ENCODE measurements around the gene ZBTB7B. TPM values are rescaled to one million over a fixed set of nuclear protein-coding genes. Genes with fewer than 3 reads are reported as not detected.

Gene ZBTB7B
- total and polyA plus RNA-seq, 9 of the 15 experiments (the other 6 are each of a cell fraction or from before 2014, with no cell fraction given): 0.04 to 46.5 (median 15.2) TPM

DNA sequence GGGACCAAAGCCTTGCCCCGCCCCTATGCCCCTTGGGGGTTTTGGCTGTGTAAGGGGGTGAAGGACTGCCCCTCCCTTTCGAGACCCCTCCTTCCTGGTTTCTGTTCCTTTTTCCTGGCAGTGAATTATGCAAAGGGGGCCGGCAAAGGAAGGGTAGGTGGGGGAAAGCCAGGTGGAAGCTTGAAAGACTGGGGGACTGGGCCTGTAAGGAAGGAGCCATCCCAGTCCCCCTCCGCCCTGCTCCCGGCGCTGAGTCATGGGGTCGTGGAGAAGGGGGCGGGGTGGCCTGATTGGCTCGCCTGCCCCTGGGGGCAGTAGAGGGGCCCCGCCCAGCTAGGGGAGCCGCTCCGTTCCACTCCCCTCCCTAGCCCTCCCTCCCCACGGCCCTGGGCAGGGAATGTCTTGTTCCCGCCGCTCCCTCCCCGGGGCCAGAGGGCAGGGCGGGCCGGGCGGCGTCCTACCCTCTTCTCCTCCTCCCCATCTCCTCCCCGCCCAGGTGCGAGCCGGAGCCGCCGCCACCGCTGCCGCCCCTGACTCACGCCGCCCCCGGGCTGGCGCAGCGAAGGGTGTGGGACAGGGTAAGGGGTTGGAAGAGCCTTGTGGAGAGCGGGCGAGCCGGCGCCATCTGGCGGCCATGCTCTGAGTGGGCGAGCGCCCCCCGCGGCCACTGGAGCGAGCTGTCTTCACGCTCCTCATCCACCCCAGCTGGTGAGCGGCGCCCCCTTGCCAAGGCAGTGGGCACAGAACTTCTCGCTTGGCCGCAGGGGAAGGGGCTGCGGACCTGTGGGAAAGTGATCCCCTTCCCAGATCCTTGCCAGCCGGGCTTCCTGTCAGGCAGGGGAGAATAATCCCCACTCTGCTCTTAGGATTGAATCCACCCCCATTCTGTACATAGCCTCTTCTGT, 14.7 kb downstream of the ZBTB7B start (continued):
- TF ChIP-seq, protein P1, sequence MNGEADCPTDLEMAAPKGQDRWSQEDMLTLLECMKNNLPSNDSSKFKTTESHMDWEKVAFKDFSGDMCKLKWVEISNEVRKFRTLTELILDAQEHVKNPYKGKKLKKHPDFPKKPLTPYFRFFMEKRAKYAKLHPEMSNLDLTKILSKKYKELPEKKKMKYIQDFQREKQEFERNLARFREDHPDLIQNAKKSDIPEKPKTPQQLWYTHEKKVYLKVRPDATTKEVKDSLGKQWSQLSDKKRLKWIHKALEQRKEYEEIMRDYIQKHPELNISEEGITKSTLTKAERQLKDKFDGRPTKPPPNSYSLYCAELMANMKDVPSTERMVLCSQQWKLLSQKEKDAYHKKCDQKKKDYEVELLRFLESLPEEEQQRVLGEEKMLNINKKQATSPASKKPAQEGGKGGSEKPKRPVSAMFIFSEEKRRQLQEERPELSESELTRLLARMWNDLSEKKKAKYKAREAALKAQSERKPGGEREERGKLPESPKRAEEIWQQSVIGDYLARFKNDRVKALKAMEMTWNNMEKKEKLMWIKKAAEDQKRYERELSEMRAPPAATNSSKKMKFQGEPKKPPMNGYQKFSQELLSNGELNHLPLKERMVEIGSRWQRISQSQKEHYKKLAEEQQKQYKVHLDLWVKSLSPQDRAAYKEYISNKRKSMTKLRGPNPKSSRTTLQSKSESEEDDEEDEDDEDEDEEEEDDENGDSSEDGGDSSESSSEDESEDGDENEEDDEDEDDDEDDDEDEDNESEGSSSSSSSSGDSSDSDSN (IDR thresholded peaks at IDR 0.05; ENCODE audit: borderline replicate concordance in 1 of 2, low read depth in 2 of 2, low read length in 2 of 2): peak; percentile 58 to 95; a peak in 2 of 4 replicates
- TF ChIP-seq MCM2 (IDR thresholded peaks at IDR 0.05; ENCODE audit: low read depth) (no peak), ARID1B (IDR thresholded peaks at IDR 0.05) (peak; percentile 60), MAFF (IDR thresholded peaks at IDR 0.05; ENCODE audit: low read length) (no peak), BACH1 (tag; IDR thresholded peaks at IDR 0.05) (no peak), TRIM24 (IDR thresholded peaks at IDR 0.05) (no peak), SMC3 (conservative IDR thresholded peaks at IDR 0.05; ENCODE audit: insufficient read depth, low read depth, low read length) (peak; percentile 92), FOXK1 (CRISPR knock-in tag; IDR thresholded peaks at IDR 0.05; ENCODE audit: borderline replicate concordance) (no peak), FOXA3 (CRISPR knock-in tag; conservative IDR thresholded peaks at IDR 0.05 in 1 of 2, IDR thresholded peaks at IDR 0.05 in 1 of 2) (no peak; a peak in 1 of 4 replicates), KLF6 (CRISPR knock-in tag; IDR thresholded peaks at IDR 0.05; ENCODE audit: borderline replicate concordance) (no peak), RAD51 (IDR thresholded peaks at IDR 0.05; ENCODE audit: borderline replicate concordance, low read depth) (no peak), KDM2B (CRISPR knock-in tag; IDR thresholded peaks at IDR 0.05) (no peak), IFI16 (CRISPR knock-in tag; IDR thresholded peaks at IDR 0.05) (no peak), PHB (CRISPR knock-in tag; IDR thresholded peaks at IDR 0.05) (no peak), SRSF9 (IDR thresholded peaks at IDR 0.05; ENCODE audit: borderline replicate concordance, low read depth, low read length) (no peak), POLR2A (conservative IDR thresholded peaks at IDR 0.05) (peak; percentile 63), SPI1 (IDR thresholded peaks at IDR 0.05; ENCODE audit: borderline replicate concordance, low read depth, low read length) (no peak), NFIX (CRISPR knock-in tag; IDR thresholded peaks at IDR 0.05; ENCODE audit: low read depth) (no peak)
- TF ChIP-seq, protein P2, sequence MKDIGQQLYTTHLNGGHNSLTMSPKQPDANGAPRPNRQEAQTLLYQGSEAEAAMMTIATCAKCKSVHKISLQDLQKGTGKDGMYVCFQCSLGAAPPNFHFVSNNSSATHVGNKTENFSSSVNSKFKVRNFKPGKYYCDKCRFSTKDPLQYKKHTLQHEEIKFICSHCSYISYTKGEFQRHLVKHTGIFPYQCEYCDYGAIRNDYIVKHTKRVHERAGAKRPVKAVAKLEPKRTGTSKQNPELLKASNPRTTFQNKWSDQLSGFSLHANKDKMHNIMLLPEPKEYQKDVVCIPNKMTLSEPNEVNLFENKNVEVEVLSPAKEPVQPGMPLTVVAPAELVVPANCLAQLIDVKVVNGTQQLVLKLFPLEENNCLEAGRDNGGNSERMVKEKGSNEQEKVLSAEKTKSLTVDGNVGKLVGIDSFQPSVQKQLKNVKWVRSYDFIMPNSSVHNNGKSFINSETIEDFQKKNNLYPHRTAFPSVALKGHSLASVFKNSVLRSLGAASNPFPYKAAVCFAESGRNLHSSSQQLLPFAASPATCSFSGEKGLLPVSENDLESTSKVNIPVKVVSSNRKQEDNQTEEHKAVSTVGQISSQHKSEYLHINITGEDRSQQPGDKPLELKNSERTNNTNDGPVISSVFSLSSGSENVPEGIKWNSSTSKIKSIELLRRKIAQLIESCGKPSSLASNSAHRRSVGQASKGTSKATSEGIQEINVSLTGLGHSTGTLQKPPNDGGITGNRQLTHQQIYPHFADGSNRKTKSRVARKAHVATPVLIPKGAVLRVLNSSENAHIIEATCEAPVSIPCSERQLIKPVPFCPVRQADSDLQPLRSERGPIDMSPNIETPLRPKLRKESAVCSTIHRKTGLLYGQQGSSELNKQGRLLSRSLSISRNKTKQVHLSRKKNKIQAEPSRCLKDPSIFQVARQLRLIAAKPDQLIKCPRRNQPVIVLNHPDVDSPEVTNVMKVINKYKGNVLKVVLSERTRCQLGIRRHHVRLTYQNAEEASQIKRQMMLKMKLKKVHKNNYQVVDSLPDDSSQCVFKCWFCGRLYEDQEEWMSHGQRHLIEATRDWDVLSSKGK (CRISPR knock-in tag; IDR thresholded peaks at IDR 0.05): no peak
- TF ChIP-seq, protein P3, sequence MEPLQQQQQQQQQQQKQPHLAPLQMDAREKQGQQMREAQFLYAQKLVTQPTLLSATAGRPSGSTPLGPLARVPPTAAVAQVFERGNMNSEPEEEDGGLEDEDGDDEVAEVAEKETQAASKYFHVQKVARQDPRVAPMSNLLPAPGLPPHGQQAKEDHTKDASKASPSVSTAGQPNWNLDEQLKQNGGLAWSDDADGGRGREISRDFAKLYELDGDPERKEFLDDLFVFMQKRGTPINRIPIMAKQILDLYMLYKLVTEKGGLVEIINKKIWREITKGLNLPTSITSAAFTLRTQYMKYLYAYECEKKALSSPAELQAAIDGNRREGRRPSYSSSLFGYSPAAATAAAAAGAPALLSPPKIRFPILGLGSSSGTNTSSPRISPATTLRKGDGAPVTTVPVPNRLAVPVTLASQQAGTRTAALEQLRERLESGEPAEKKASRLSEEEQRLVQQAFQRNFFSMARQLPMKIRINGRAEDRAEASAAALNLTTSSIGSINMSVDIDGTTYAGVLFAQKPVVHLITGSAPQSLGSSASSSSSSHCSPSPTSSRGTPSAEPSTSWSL (CRISPR knock-in tag; IDR thresholded peaks at IDR 0.05; ENCODE audit: borderline replicate concordance): no peak

Measured in K562 (cell line).